Body of pancreas (tissue), 4 donors: ENCODE measurements around the gene MUC15.

Source experiments
- POLR2A ChIP-seq, 3 donors: fragments of 450-650 bp; IDR thresholded peaks; one replicate each; pipeline ENCODE4 v1.6.1; 2016; ENCODE audit warnings: antibody characterized with exemption in 3 of 3, mild to moderate bottlenecking in 2 of 3
- TF ChIP-seq, protein P1 (sequence below), 7 experiments: fragments of 450-650 bp in 4 of 7; fragments of 200-600 bp in 3 of 7; sonication (generic) in 3 of 7; IDR thresholded peaks; one replicate each; pipeline ENCODE4 v1.5.1; 2016 to 2019; ENCODE audit warnings: antibody characterized with exemption in 7 of 7

DNA sequence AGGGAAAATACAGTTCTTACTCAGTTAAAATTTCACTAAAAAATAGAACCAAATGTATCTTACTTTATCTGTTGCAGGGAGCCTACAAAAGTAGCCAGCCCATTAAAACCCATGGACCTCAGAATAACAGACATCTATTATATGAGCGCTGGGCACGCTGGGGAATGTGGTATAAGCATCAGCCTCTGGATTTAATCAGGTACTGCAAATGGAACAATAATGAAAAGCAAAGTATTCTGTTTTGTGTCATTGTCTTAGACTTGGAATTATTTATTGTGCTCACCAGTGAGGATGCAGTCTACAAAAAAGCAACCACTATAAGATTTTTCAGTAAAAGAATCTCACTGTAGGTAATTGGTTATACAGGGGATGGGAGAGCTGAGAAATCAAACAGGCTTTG is 30.2 kb downstream of the MUC15 start:
- TF ChIP-seq, protein P1, sequence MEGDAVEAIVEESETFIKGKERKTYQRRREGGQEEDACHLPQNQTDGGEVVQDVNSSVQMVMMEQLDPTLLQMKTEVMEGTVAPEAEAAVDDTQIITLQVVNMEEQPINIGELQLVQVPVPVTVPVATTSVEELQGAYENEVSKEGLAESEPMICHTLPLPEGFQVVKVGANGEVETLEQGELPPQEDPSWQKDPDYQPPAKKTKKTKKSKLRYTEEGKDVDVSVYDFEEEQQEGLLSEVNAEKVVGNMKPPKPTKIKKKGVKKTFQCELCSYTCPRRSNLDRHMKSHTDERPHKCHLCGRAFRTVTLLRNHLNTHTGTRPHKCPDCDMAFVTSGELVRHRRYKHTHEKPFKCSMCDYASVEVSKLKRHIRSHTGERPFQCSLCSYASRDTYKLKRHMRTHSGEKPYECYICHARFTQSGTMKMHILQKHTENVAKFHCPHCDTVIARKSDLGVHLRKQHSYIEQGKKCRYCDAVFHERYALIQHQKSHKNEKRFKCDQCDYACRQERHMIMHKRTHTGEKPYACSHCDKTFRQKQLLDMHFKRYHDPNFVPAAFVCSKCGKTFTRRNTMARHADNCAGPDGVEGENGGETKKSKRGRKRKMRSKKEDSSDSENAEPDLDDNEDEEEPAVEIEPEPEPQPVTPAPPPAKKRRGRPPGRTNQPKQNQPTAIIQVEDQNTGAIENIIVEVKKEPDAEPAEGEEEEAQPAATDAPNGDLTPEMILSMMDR (IDR thresholded peaks at IDR 0.05): no peak
- TF ChIP-seq POLR2A (IDR thresholded peaks at IDR 0.05): no peak
